ENCODE data around the gene RCAN1.
"Not testable (repeated sequence)": the region's sequence is repeated elsewhere in the genome, so short reads cannot be mapped to it uniquely, and the experiment has no call there.

RCAN1 gene

DNA sequence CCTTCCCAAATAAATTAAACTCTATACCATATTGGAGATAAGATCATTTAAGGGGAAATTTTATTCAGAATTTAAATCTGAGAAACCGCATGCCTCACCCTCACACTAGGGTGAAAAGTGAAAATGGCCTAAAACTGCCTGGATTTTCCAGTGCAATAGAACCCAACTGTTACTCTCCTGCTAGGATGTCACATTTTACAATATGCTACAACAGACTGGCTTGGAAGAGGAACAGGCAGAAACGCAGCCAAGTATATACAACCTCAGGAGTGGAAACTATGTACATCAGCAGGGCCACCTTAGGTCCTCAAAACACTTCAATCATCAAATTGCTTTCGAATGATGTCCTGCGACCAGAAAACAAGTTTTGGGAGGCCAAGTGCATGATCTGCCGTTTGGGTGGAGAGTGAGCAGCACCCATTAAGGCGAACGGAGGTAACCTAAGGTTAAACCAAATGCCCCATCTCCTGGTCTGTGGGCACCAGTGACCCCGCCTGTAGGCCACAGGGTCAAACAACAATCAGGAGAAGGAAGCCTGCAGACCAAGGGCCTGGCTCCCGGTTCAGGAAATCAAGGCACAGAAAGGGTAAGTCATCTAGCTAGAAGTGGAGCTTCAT is 4.9 kb downstream of the RCAN1 start:
- no peak overlapping the region for H3K4me3 Mint-ChIP-seq
- H3K36me3 Mint-ChIP-seq: peaks cover 1% of the 10 kb centered on the region
- no peaks in the 10 kb centered on the region for H3K9me3 Mint-ChIP-seq
- no peaks in the 10 kb centered on the region for H3K27me3 Mint-ChIP-seq
- H3K27ac Mint-ChIP-seq: no peak overlapping the region
- H3K4me1 Mint-ChIP-seq: peaks cover 21% of the 10 kb centered on the region

DNA sequence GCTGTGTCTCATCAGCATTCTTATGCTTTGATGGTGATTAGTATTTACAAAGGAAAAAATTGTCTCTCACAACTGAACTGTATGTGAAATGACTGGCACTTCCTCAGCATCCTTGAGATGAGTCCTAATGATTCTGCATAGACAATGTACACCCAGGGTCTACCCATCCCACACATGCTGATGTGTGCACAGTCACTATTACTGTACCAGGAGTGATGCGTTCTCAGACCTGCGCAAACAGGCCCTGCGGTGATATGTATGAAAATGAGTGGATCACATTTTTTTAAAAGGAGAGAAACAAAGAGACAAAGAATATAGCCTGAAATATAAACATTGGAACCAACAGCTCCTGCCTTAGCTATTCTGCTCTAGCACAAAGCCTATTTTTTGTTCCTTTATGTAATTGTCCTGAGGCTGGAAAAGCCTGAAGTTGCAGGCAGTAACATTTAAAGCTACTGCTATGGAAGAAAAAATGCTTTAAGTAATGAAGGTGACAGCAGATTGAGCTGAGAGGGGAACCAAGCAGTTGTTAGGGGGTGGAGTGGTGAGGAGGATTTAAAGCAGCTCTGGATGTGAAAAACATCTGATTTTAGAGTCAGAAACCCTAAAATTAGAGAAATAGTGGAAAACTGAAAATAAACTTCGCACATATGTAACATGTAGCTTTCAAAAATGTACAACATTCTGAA is 5.5 kb downstream of the RCAN1 start:
- H3K4me1 Mint-ChIP-seq: peaks cover 21% of the 10 kb centered on the region
- no peaks in the 10 kb centered on the region for H3K27me3 Mint-ChIP-seq
- no peak overlapping the region for H3K4me3 Mint-ChIP-seq
- H3K36me3 Mint-ChIP-seq: peaks cover 1% of the 10 kb centered on the region
- no peak overlapping the region for H3K27ac Mint-ChIP-seq
- H3K9me3 Mint-ChIP-seq: no peaks in the 10 kb centered on the region

DNA sequence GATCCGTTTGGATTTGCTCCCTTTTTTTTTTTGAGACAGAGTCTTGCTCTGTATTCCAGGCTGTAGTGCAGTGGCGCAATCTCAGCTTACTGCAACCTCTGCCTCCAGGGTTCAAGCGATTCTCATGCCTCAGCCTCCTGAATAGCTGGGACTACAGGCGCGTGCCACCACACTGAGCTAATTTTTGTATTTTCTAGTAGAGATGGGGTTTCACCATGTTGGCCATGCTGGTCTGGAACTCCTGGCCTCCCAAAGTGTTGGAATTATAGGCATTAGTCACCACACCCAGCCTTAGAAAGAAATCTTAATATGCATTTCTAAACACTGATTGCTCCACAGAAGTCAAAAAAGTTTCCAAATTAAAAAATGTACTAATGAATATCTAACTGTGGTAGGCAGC is 7.5 kb downstream of the RCAN1 start:
- not testable (repeated sequence) for H3K27ac Mint-ChIP-seq, H3K9me3 Mint-ChIP-seq, H3K4me1 Mint-ChIP-seq, H3K4me3 Mint-ChIP-seq, H3K27me3 Mint-ChIP-seq, H3K36me3 Mint-ChIP-seq

DNA sequence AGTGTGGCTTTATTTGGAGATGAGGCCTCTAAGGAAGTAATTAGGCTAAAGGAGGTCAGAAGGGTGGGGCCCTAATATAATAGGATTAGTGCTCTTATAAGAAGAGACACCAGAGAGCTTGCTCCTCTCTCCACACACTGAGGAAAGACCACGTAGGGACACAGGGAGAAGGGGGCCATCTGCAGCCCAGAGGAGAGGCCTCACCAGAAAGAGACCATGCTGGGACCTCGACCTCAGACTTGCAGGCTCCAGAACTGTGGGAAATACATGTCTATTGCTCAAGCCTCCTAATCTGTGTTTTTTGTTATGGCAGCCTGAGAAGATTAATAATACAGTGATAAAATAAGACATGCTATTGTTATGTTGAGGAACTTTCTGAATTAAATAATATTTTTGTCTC is 8.3 kb downstream of the RCAN1 start:
- Mint-ChIP-seq H3K9me3 (no peaks in the 10 kb centered on the region), H3K27me3 (no peaks in the 10 kb centered on the region), H3K27ac (no peak overlapping the region), H3K4me1 (peaks cover 3% of the 10 kb centered on the region), H3K4me3 (no peak overlapping the region), H3K36me3 (peaks cover 1% of the 10 kb centered on the region)

DNA sequence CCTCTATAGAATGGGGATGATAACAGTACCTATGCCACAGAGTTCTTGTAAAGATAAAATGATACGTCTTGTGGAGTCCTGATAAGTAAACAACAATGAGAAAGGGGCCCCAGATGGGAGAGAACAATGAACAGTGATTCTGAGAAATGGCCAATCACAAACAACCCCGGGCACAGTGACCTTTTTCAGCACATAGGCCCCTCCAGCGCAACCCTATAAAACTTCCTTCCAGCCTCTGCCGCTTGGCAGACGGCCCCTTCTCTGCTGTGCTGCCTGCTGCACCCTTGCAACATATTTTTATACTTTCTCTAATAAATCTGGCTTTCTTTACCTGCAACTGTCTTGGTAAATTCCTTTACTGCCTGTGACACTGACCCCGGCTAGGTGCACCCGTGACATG is 8.9 kb downstream of the RCAN1 start:
- H3K4me3 Mint-ChIP-seq: no peak overlapping the region
- no peaks in the 10 kb centered on the region for H3K9me3 Mint-ChIP-seq
- H3K36me3 Mint-ChIP-seq: peaks cover 1% of the 10 kb centered on the region
- H3K27ac Mint-ChIP-seq: no peak overlapping the region
- peaks cover 3% of the 10 kb centered on the region for H3K4me1 Mint-ChIP-seq
- H3K27me3 Mint-ChIP-seq: no peaks in the 10 kb centered on the region

DNA sequence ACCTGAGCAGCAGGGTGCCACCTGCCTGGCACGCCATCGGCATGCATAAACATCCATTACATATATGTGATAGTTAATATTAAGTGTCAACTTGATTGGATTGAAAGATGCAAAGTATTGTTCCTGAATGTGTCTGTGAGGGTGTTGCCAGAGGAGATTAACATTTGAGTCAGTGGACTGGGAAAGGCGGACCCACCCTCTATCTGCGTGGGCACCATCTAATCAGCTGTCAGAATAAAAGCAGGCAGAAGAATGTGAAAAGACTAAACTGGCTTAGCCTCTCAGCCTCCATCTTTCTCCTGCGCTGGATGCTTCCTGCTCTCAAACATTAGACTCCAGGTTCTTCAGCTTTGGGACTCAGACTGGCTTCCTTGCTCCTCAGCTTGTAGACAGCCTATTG is 10.0 kb downstream of the RCAN1 start:
- not testable (repeated sequence) for H3K4me3 Mint-ChIP-seq, H3K27ac Mint-ChIP-seq, H3K36me3 Mint-ChIP-seq, H3K9me3 Mint-ChIP-seq, H3K27me3 Mint-ChIP-seq, H3K4me1 Mint-ChIP-seq

DNA sequence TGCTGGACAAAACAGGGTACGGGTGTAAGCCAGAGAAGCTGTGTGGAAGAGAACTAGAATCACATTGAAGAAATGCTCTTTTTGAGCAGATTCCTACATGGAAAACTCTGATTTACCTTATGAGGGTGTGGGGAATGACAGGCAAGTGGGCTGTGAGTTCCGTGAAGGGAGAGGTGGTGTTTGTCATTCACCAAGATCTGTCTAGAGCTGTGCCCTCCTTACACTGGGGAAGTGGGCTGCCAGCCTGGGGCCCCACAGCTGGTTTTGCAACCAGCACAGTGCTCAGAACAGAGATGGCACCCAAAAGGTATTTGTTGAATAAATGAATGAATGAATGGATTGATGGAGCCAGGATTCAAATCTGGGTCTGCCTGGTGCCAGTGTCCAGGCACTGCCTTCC is 10.4 kb downstream of the RCAN1 start:
- peaks cover 1% of the 10 kb centered on the region for H3K36me3 Mint-ChIP-seq
- H3K27ac Mint-ChIP-seq: no peak overlapping the region
- no peak overlapping the region for H3K4me3 Mint-ChIP-seq
- H3K27me3 Mint-ChIP-seq: no peaks in the 10 kb centered on the region
- H3K9me3 Mint-ChIP-seq: no peaks in the 10 kb centered on the region
- peaks cover 7% of the 10 kb centered on the region for H3K4me1 Mint-ChIP-seq

DNA sequence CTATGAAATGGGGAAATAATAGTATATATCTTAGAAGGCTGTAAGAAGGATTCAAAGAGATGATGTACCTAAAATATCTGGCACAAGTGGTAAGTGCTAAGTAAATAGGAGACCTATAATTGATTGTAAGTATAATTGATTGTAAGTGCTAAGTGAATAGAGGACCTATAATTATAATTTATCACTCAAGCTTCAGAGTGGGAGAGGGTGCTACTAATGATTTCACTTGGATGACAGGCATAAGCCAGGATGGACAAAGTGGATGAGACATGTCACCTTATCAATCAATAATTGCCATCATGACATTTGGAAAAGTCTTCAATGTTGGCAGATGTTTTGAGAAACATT is 11.2 kb downstream of the RCAN1 start:
- Mint-ChIP-seq H3K36me3 (peaks cover 1% of the 10 kb centered on the region), H3K9me3 (no peaks in the 10 kb centered on the region)

DNA sequence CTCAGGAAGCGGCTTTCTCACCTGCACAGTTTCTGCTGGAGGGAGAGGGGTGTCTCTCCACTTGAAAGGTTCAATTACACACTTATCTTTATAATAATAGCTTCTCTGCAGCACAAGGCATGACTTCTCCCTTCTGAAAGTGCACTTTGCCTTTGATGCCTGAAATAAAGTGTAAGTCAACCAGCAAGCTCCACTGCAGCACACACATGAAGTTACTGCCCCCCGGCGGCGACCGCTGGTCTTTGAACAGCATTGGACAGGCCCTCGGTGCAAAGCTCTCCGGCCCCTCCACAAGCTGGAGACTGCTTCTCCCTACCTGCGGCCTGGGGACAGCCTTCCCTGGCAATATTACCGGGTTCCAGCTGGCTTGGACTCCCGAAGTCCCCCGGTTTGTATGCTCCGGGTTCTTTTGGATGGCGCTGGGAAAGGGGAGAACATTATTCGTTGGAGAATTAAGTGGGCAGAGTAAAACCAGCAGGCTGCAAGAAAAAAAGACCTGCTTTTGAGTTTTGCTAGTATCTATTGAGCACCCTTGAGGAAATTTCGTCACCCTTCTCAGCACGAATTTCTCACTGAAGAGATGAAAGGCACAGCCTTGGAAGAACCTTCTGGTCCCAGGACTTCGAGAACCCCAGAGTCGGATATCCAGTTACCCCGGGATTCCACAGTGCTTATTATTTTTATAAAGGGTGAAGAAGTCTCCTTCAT is 11.8 kb downstream of the RCAN1 start:
- Mint-ChIP-seq H3K4me3 (no peak overlapping the region), H3K27me3 (no peaks in the 10 kb centered on the region), H3K36me3 (peaks cover 1% of the 10 kb centered on the region), H3K4me1 (peaks cover 7% of the 10 kb centered on the region), H3K27ac (no peak overlapping the region), H3K9me3 (no peaks in the 10 kb centered on the region)

More for the DNA sequence above, 11.2 kb downstream of the RCAN1 start:
- H3K4me3 Mint-ChIP-seq: no peak overlapping the region
- H3K27me3 Mint-ChIP-seq: no peaks in the 10 kb centered on the region
- H3K4me1 Mint-ChIP-seq: peaks cover 7% of the 10 kb centered on the region
- no peak overlapping the region for H3K27ac Mint-ChIP-seq

DNA sequence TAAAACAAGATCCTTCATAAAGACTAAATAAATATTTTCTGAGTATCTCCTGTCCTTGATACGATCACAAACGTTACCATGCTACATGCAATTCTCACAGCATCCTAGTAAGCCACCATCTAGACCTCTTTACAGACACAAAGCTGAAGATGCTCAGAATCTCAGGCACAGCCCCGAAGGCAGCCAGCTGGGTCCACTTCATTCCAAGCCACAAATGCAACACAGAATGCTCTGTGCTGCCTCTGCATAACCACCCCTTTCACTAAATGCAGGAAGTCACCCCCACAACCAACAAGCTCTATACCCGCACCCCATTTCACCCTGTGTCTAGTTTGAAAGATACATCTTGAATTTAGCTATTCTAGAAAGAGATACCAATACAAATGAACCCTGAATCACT is 12.9 kb downstream of the RCAN1 start:
- H3K36me3 Mint-ChIP-seq: peaks cover 1% of the 10 kb centered on the region
- no peaks in the 10 kb centered on the region for H3K9me3 Mint-ChIP-seq
- no peaks in the 10 kb centered on the region for H3K27me3 Mint-ChIP-seq
- peaks cover 7% of the 10 kb centered on the region for H3K4me1 Mint-ChIP-seq
- no peak overlapping the region for H3K27ac Mint-ChIP-seq
- H3K4me3 Mint-ChIP-seq: no peak overlapping the region

DNA sequence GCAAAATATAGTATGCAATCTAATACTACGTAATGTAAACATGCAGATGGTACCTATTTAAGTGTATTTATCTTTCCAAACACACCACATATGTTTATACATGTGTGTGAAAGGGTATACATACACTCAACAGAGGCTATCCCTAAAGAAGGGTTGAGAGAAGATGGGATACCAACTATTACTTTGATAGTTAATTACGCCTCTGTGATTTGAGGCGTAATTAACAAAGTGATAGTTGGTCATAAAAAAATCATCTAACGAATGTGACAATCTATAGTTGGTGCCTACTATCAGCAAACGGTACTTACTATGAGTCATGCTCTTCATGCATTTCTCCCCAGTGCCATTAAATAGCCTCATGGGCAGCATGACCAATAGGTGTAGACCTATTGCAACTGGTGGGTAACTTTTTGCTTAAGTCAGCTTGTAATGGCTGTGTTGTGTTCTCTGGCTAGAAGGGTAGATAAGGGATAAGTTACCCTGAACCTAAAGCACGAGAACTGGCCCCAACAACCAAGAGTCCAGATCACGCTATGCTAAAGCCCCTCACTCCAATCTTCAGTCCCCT is 15.3 kb downstream of the RCAN1 start:
- Mint-ChIP-seq H3K36me3 (no peaks in the 10 kb centered on the region), H3K27me3 (no peaks in the 10 kb centered on the region), H3K9me3 (no peaks in the 10 kb centered on the region), H3K4me1 (peaks cover 7% of the 10 kb centered on the region), H3K4me3 (no peak overlapping the region), H3K27ac (no peak overlapping the region)

DNA sequence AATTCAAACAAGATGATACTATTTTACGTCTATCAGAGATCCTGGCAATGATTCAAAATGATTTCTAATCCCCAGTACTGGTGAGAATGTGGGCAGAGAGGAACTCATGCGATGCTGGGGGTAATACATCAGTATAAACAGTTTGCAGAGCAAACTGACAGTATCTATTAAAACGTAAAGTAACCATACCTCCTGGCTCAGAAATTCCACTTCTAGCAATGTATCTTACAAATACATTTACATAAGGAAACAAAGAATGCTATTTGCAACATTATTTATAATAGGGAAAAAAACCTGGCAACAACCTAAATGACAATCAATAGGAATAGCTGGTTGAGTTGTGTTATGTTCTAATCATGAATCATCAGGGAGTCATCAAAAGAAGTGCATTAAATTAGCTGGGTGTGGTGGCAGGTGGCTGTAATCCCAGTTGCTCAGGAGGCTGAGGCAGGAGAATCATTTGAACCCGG is 15.9 kb downstream of the RCAN1 start:
- H3K9me3 Mint-ChIP-seq: no peaks in the 10 kb centered on the region
- no peaks in the 10 kb centered on the region for H3K27me3 Mint-ChIP-seq
- H3K36me3 Mint-ChIP-seq: no peaks in the 10 kb centered on the region
- H3K4me3 Mint-ChIP-seq: no peak overlapping the region
- H3K27ac Mint-ChIP-seq: no peak overlapping the region
- peaks cover 7% of the 10 kb centered on the region for H3K4me1 Mint-ChIP-seq

DNA sequence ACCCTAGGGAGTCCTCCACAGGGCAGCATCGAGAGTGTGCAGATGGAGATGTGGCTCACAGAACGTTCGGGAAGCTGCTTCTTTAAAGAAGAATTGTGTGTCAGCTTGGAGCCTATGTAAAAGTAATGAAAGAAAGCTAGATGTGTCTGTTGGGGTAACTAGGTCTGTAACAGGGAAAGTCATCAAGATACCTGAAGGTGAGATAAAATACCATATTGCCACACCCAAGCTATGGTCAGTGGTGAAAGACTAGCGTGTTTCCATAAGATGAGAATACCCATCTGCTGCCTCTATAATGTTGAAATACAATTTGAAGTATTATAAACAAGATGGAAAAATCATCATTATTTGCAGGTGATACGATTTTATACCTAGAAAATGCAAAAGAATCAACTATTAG is 17.5 kb downstream of the RCAN1 start:
- Mint-ChIP-seq H3K36me3 (no peaks in the 10 kb centered on the region), H3K4me3 (no peak overlapping the region), H3K27ac (no peak overlapping the region), H3K27me3 (no peaks in the 10 kb centered on the region), H3K4me1 (peaks cover 4% of the 10 kb centered on the region), H3K9me3 (no peaks in the 10 kb centered on the region)

DNA sequence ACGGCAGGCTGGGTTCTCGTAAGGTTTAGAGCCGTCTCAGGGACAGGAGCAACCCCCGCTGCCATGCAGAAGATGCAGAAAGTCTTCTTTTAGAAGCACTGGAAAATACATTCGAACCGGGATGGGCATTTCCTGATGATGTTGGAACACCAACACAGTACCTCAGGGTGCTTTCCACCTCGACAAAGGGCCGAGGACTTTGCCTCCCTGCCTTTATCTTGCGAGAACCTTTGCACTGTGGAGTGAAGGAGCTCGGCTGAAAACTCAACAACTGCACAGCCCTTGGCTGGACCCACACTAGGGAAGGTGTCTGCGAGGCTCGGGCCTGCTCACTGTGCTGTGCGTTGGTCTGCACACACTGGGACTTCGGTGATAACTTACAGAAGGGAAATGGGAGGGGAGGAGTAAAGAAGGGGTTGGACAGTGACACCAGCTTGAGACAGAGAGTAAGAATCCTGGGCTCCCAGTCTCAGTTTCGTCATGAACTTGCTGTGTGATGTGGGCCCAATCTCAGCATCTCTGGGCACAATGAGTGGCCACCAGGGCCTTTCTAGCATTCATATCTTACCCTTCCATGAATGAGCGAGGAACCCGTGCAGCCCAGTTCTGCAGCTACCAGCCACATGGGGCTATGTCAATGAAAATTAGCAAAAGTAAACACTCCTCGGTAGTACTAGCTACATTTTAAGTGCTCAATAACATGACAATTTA is 18.2 kb downstream of the RCAN1 start:
- Mint-ChIP-seq H3K27ac (no peak overlapping the region), H3K4me1 (peaks cover 4% of the 10 kb centered on the region), H3K9me3 (no peaks in the 10 kb centered on the region), H3K4me3 (no peak overlapping the region), H3K36me3 (no peaks in the 10 kb centered on the region), H3K27me3 (no peaks in the 10 kb centered on the region)

DNA sequence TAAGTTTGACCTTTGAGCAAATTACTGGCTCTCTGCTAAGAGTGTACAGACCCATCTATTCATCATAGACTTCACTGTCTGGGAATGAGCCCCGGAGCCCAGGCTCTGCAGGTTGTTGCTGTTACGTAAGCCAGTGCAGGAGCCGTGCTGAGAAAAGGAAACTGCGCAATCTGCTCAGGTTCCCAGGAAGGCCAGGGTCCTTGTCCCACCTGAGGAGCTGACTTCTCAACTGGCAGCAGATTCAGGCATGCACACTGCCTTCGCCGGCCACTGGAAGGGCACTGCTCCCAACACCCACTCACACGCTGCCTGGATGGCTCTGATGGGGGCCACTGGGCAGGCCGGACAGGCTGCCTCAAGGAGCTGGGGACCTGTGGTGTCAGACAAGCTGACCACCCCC is 19.5 kb downstream of the RCAN1 start:
- H3K27me3 Mint-ChIP-seq: no peaks in the 10 kb centered on the region
- H3K4me3 Mint-ChIP-seq: no peak overlapping the region
- H3K27ac Mint-ChIP-seq: no peak overlapping the region
- no peaks in the 10 kb centered on the region for H3K36me3 Mint-ChIP-seq
- H3K9me3 Mint-ChIP-seq: no peaks in the 10 kb centered on the region
- H3K4me1 Mint-ChIP-seq: peaks cover 5% of the 10 kb centered on the region
